Measurements from ENCODE around the gene ETV2.
"Not testable (repeated sequence)": the region's sequence is repeated elsewhere in the genome, so short reads cannot be mapped to it uniquely, and the experiment has no call there.

ETV2 gene

DNA sequence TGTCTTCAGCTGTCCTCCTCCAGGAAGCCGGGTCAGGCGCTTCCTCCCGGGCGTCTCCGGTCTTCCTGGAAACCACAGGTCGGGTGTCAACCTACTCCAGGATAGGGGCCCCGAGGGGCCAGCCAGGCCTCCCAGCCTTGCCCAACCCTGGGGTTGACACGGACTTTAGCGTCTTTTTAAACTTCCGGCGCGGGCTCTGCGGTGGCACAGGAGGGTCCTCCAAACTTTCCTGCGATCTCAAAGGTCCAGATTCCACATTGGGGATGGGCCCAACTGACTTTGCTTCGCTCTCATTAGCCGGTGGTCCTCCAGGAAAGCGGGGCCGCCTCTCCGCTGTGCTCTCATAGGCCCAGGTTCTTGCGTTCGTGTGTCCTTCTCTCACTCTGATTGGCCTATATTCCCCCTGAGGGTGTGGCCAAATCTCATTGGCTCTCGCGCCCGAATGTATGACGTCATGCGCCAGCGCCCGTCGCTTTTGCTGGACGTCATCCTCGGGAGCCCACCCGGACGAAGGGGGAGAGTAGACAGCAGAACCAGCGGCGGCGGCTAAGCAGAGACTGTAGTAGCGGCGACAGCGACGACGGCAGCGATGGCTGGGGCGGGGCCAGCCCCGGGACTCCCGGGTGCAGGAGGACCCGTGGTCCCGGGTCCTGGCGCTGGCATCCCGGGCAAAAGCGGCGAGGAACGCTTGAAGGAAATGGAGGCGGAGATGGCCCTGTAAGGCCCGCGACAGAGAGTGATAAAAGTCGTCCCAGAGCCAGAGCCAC is 12.8 kb upstream of the ETV2 start, which contains the start of gene RBM42:
Gene RBM42, plus strand, starts transcription at position 472 of the 767 bp plus-strand sequence. Its CDS starts 118 bp downstream, at position 590.
- peak; percentile 98 for DNase-seq (ENCODE audit: low spot score)

DNA sequence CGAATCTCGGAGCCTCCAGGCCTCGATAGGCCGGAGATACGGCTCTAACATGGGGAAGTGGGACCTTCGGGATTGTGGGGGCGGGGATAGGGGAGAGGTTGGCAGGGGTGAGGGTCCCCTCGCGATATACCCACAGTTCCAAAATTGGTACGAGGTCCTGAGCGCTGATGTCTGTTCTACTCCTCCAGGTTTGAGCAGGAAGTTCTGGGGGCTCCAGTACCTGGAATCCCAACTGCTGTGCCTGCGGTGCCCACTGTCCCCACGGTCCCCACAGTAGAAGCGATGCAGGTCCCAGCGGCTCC is 12.3 kb upstream of the ETV2 start:
- peak; percentile 24 for DNase-seq (ENCODE audit: low spot score)

DNA sequence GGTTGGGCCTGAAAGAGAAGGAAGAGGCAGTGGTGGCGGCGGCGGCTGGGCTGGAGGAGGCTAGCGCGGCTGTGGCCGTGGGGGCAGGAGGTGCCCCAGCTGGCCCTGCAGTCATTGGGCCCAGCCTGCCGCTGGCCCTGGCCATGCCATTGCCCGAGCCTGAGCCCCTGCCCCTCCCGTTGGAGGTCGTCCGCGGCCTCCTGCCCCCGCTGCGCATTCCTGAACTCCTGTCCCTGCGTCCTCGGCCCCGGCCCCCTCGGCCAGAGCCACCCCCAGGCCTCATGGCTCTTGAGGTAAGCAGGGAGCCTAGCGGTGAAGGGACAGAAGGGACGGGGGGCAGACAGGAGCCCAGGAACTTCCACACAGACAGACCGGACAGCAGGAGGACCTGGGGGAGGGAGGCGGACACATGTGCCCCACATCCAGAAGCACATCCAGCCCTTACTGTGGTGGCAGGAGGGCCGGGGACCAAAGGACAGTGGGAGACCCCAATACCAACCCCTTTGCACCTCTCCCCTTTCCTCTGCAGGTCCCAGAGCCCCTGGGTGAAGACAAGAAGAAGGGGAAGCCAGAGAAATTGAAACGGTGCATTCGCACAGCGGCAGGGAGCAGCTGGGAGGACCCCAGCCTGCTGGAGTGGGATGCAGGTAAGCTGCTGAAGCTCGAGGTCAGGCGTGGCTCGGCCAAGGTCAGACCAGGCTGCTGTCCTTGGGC is 7.7 kb upstream of the ETV2 start:
- no peak for DNase-seq (ENCODE audit: low spot score)

DNA sequence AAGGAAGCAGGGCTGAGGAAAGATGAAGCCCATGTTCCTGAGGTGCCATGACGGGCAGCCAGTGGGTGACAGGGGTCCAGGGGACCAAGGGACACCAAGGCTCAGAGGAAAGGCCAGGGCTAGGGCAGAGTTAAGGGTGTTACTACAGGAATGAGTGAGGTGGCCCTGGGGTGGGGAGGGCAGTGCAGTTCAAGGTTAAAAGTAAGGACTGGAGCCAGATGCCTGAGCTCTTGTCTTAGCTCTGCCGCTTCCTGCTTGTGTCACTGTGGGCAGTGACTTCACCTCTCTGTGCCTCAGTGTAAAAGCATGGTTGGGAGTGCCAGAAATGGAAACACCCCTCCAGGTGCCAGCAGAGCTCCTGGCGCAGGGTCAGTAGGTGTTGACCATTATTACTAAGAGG is 4.9 kb upstream of the ETV2 start:
- no peak for DNase-seq (ENCODE audit: low spot score)

DNA sequence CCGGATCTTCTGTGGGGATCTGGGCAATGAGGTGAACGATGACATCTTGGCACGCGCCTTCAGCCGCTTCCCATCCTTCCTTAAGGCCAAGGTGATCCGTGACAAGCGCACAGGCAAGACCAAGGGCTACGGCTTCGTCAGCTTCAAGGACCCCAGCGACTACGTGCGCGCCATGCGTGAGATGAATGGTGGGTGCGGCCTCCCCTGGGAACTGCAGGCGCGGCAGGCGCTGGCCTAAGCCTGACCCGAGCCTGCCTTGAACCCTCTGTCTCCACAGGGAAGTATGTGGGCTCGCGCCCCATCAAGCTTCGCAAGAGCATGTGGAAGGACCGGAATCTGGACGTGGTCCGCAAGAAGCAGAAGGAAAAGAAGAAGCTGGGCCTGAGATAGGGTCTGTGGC is 4.4 kb upstream of the ETV2 start:
- DNase-seq (ENCODE audit: low spot score): no peak

DNA sequence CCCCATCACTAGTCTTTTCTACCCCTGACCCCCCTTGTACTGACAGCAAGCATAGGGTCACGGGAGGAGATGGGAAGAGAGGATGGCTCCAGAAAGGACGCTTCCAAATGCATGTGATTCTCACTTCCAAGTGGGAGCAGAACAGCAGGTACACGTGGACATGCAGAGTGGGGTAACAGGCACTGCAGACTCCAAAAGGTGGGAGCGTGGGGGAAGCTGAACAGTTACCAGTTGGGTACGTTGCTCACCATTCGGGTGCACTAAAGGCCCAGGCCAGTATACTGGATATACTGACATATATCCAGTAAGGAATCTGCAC is 2.3 kb upstream of the ETV2 start:
- DNase-seq (ENCODE audit: low spot score): no peak

DNA sequence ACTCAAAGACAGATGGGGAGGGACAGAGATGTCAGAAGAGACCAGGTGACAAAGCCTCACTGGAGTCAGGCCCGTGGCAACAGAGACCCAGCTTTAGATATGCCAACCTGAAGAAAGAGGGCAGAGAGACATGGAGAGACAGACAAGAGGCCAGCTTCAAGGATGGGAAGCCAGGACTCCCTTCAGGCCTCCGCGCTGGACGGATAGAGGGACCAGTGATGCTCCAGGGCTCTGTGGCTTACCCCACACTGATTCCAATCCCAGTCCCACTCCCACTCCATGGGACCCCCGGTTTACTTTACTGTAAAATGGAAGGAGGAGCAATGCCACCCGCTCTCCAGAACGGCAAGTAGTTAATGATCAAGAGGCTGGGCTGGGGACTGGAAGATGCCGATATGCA is 1.7 kb upstream of the ETV2 start:
- no peak for DNase-seq (ENCODE audit: low spot score)

DNA sequence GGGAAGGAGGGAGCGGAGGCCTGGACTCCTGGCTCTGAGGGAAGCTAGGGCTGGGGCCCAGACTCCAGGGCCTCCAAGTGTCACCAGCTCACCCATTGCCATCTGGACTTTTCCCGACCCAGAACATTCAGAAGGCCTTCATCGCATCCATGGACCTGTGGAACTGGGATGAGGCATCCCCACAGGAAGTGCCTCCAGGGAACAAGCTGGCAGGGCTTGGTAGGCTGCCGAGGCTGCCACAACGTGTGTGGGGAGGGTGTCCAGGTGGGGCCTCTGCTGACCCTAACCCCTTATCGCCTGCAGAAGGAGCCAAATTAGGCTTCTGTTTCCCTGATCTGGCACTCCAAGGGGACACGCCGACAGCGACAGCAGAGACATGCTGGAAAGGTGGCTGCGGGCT is 767 bp downstream of the ETV2 start:
- DNase-seq (ENCODE audit: low spot score): no peak

DNA sequence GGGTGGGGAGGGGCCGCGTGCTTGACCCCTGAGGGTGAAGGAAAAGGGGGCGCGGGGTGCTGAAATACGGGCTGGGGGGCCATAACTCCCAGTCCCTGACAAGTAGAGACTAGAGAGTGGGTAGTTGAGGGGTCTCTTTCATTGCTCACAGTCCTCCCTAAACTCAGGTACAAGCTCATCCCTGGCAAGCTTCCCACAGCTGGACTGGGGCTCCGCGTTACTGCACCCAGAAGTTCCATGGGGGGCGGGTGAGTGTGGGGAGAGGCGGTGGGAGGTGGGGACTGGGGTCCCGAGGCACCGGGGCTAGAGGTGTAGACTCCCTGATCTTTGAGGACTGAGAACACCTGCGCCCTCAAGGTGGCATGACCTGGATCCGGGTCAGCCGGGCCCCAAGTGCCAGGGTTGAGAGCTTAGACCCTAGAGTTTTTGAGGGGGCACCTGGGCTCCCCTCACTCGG is 1.3 kb downstream of the ETV2 start:
- DNase-seq (ENCODE audit: low spot score): no peak

DNA sequence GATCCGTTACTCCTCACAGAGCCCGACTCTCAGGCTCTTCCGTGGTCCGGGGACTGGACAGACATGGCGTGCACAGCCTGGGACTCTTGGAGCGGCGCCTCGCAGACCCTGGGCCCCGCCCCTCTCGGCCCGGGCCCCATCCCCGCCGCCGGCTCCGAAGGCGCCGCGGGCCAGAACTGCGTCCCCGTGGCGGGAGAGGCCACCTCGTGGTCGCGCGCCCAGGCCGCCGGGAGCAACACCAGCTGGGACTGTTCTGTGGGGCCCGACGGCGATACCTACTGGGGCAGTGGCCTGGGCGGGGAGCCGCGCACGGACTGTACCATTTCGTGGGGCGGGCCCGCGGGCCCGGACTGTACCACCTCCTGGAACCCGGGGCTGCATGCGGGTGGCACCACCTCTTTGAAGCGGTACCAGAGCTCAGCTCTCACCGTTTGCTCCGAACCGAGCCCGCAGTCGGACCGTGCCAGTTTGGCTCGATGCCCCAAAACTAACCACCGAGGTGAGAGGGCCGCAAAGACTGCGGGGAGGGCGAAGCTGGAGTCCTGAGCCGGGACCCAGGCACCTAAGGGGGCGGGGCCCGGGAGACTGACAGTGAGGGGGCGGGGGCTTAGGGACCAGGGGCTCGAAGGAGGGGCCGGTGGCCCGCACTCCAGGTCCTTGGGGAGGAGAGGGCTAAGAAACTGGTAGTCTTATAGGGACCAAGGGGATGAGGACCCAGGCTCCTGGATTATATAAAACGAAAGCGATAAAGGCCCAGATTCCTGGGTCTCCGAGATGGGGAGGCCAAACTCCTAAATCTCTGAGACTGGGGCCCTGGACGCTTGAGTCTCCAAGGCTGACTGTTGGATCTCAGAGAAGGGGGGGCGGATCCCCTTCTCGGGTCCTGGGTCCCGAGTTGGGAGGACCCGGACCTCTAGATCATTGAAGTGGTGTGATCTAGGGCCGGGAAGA is 2.0 kb downstream of the ETV2 start:
- peak; percentile 87 for DNase-seq (ENCODE audit: low spot score)

DNA sequence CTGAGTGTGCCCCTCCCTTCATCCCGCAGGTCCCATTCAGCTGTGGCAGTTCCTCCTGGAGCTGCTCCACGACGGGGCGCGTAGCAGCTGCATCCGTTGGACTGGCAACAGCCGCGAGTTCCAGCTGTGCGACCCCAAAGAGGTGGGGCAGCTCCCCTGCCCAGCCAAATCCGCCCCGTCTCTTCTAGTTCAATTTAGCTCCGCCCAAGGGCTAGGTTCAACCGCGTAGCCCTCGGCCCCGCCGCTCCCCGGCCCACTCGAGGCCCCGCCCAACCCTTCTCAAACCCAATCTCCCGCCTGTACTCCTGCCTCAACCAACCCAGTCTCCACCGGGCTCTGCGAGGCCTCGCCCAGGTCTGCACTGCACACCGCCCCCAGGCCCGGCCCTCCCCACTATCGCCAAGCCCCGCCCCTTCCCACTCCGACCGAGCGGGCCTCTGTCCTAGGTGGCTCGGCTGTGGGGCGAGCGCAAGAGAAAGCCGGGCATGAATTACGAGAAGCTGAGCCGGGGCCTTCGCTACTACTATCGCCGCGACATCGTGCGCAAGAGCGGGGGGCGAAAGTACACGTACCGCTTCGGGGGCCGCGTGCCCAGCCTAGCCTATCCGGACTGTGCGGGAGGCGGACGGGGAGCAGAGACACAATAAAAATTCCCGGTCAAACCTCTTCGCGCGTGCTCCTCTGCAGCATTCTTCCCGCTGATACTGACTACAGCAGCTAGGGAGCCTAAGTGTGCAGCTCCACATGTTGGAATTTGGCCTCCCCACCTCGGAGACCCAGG is 2.9 kb downstream of the ETV2 start:
- DNase-seq (ENCODE audit: low spot score): peak; percentile 91

DNA sequence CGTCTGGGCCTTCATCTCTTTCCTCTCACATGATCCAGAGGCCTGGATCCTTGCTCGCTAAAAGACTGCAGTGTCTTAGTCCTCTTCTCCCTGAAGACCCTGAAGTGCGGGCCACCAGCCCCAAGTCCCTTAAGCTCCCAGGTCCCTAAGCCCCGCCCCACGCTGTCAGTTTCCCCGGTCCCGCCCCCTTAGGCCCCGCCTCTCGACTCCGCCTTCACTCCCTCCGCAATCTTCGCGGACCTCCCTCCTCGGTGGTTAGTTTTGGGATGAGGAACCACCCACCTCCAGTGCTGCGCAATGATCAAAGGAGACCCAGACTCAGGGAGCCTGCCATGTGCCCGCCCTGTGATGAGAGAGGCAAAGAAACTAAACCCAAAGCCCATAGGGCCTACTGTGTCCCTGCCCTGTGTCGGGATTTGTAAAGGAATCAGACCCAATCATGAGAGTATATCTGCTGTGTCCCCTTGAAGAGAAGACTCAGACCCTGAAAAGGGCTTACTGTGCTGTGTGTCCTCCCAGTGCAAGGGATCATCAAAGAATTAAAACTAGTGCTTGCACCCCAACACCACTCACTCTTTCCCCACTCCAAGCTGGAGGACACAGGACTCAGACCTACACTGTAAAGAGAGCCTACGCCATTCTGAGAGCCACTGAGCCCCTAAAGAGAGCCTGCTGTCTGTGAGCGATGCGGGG is 3.6 kb downstream of the ETV2 start:
- peak; percentile 81 for DNase-seq (ENCODE audit: low spot score)

DNA sequence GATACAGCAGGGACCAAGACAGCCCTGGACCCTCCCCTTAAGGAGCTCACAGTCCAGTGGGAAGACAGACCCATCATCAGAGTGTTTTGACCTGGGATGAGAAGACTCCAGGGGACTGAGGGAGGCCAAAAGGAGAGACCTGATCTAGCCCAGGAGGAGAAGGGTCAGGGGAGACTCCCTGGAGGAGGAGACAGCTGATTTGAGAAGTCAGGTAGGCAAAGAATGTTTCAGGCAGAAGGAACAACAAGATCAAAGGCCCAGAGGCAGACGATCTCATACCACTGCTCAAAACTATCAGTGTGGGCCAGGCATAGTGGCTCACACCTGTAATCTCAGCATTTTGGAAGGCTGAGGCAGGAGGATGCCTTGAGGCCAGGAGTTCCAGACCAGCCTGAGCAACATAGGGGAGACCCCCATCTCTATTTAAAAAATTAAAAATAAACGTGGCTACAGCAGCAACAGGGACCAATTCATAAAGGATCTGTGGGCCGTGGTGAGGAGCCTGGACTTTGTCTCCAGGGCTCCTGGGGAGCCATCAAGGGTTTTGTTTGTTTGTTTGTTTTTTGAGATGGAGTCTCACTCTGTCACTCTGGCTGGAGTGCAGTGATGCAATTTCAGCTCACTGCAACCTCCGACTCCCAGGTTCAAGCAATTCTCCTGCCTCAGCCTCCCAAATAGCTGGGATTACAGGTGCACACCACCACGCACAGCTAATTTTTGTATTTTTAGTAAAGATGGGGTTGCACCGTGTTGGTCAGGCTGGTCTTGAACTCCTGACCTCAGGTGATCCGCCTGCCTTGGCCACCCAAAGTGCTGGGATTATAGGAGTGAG is 4.4 kb downstream of the ETV2 start:
- DNase-seq (ENCODE audit: low spot score): no peak

DNA sequence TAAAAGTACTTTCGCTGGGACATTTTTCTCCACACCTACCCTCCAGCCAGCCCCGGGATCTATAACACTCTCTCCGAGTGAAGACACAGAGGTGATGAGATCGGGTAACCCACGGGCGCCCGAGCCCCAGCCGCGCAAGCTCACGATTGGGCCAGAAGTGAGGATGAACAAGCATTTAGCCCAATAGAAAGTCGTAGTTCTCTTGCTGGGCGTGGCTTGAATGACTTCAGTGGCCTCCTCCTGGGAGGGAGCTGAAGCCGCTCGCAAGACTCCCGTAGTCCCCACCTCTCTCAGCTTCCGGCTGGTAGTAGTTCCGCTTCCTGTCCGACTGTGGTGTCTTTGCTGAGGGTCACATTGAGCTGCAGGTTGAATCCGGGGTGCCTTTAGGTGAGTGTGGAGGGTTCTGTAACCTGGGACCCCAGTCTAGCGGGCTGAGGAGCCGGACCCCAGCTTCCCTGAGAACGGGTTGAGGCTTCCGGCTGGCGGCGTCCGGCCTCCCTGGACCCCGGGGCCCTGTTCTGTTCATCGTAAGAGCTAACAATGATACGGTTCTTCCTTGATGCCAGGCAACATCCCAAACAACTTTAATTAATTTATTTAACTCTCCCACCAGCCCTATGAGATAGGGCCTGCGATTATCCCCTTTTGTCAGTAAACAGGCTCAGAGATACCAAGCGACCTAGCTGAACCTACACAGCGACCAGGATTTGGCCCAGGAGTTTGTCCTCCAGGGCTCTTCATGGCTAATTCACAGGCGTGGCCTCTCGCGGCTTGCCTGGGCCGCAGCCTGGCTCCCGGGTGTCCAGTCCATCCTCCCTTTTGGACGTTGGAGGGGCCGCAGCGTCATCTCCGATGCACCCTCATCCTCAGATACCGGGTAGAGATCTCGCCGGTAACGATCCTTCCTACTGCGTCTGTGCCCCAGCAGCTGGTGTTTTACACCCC is 6.7 kb downstream of the ETV2 start, which contains the start of gene COX6B1:
Gene COX6B1, plus strand, starts transcription at position 307 of the 945 bp plus-strand sequence. CDS start 2,921 bp downstream, outside the sequence.
- DNase-seq (ENCODE audit: low spot score): peak; percentile 95

DNA sequence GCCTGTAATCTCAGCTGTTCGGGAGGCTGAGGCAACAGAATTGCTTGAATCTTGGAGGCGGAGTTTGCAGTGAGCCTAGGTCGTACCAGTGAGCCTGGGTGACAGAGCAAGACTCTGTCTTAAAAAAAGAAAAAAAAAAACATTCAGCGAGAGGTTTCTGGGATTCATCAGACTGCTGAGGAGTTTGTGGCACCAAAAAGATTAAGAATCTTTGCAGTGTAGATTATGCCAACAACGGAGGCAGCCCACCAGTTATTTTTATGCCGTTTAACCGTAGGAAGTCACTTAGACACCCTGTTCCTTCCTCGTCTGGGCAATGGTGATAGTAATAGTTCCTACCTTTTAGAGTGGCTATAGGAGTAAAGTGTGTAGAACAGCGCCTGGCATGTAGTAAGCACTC is 9.0 kb downstream of the ETV2 start:
- DNase-seq (ENCODE audit: low spot score): no peak

DNA sequence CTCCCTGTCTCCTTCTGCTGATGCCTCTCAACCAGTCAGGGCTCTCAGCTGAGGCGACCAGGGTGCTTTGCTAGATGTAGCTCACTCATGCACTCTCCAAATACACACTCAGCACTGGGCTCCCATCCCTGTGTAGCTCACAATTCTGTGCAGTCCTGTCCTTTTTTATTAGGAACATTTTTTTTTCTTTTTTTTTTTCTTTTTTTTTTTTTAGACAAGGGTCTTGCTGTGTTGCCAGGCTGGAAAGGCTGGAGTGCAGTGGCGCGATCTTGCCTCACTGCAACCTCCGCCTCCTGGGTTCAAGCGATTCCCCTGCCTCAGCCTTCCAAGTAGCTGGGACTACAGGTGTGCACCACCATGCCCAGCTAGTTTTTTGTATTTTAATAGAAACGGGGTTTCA is 13.3 kb downstream of the ETV2 start:
- DNase-seq (ENCODE audit: low spot score): not testable (repeated sequence)

DNA sequence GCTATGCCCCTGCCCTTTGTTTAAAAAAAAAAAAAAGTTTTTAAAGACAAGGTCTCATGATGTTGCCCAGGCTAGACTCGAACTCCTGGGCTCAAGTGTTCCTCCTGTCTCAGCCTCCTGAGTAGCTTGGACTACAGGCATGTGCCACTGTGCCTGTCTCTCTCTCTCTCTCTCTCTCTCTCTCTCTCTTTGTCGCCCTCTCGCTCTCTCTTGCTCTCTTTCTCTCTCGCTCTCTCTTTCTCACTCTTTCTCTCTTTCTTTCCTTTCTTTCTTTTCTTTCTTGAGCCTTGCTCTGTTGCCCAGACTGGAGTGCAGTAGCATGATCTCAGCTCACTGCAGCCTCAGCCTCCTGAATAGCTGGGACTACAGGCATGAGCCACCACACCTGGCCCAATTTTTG is 14.1 kb downstream of the ETV2 start:
- DNase-seq (ENCODE audit: low spot score): no peak

DNA sequence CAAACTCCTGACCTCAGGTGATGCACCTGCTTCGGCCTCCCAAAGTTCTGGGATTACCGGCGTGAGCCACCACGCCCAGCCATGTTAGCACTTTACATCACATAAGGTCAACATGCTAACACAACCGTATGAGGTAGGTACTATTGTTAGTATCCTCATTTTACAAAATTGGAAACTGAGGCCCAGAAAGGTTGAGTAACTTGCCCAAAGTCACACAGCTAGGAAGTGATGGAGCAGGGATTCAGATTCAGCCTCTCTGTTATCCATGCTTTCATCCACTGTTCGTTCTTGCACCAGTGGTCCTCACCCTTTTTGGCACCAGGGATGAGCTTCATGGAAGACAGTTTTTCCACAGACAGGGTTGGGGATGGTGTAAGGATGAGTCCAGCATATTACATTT is 15.2 kb downstream of the ETV2 start:
- no peak for DNase-seq (ENCODE audit: low spot score)

Measured in hematopoietic multipotent progenitor cell treated with erythropoietin and hydrocortisone succinate and interleukin-3 and kit ligand, for 17 days (in vitro differentiated cells).